HCT116 (cell line): Measurements from ENCODE around the gene MLLT6. TPM values are rescaled to one million over a fixed set of nuclear protein-coding genes. Genes with fewer than 3 reads are reported as not detected.

Experiments used
- ATAC-seq: fragments of 200-7000 bp; cut with Tn5 transposase; 2 replicates; pipeline ENCODE4 v1.9.1; 2020; ENCODE audit warnings: mild to moderate bottlenecking, moderate library complexity
- BruUV-seq: library from RNA; stranded (reverse); fragments of 400-500 nt; replicated peaks from 2 replicates; lab custom pipeline; 2021; lab: Mats Ljungman, UMichigan
- CTCF ChIA-PET: fragments of 300-600 bp; sonication (Branson Sonifier 250); formaldehyde crosslinking; loops from one replicate; lab custom pipeline; 2021; ENCODE audit warnings: antibody characterized with exemption; lab: Charles Lee
- POLR2A ChIA-PET: fragments of 300-600, 350-600 bp; sonication (Branson Sonifier 250); formaldehyde crosslinking; loops from one replicate; lab custom pipeline; 2021; ENCODE audit warnings: antibody characterized with exemption; lab: Charles Lee
- RAD21 ChIA-PET, 2 experiments: fragments of 300-600 bp; sonication (Branson Sonifier 250); formaldehyde crosslinking; loops; one replicate each; lab custom pipeline; 2023; ENCODE audit warnings: low total read pairs in 2 of 2; ENCODE audit not compliant: uncharacterized antibody in 2 of 2, unreplicated experiment in 2 of 2, low non-redundant PET in 1 of 2; lab: Charles Lee
- DNase-seq: peaks from one replicate; pipeline ENCODE4 v3.0.0-alpha.2; 2010; ENCODE audit warnings: low read depth, low spot score
- H2AFZ ChIP-seq: fragments of 200-600 bp; shearing (Covaris generic), sonication (generic); 2 replicates; pipeline ENCODE4 v1.6.1; 2017; ENCODE audit warnings: low read depth, mixed run types, mixed read lengths, antibody characterized with exemption, low read length; ENCODE audit not compliant: poor library complexity, severe bottlenecking
- H3K27ac ChIP-seq: 2 replicates; pipeline ENCODE4 v1.5.1; 2012; ENCODE audit warnings: low read depth, low read length
- H3K27me3 ChIP-seq: fragments of 200-600 bp; sonication (generic); 2 replicates; pipeline ENCODE4 v1.6.1; 2016; ENCODE audit warnings: mixed run types, low read length, mixed read lengths; ENCODE audit not compliant: insufficient read depth
- H3K36me3 ChIP-seq, 2 experiments: fragments of 200-500 bp in 1 of 2; fragments of 200-600 bp in 1 of 2; sonication (Bioruptor generic) in 1 of 2; sonication (generic) in 1 of 2; 2 replicates each; pipeline versions ENCODE4 v1.5.1 to v1.6.1; 2014 to 2016; ENCODE audit warnings: low read length in 2 of 2, inconsistent platforms in 1 of 2, mixed read lengths in 1 of 2, mixed run types in 1 of 2; ENCODE audit not compliant: insufficient read depth in 2 of 2, control insufficient read depth in 1 of 2
- H3K4me1 ChIP-seq, 2 experiments: fragments of 200-600 bp in 1 of 2; sonication (generic) in 1 of 2; 2 replicates each; pipeline versions ENCODE4 v1.5.1 to v1.6.1; 2012 to 2017; ENCODE audit warnings: low read length in 2 of 2, inconsistent platforms in 1 of 2, mild to moderate bottlenecking in 1 of 2, mixed read lengths in 1 of 2, mixed run types in 1 of 2, moderate library complexity in 1 of 2; ENCODE audit not compliant: insufficient read depth in 2 of 2, control insufficient read depth in 1 of 2
- H3K4me2 ChIP-seq: fragments of 200-600 bp; sonication (generic); 2 replicates; pipeline ENCODE4 v1.6.1; 2017; ENCODE audit warnings: mixed run types, low read length, mixed read lengths
- H3K4me3 ChIP-seq, 2 experiments: fragments of 200-600 bp in 1 of 2; sonication (generic) in 1 of 2; replicated peaks in 1 of 2; 2 replicates each; pipeline ENCODE4 v1.5.1; 2011 to 2016; ENCODE audit warnings: low read length in 2 of 2, control low read depth in 1 of 2, low read depth in 1 of 2, mild to moderate bottlenecking in 1 of 2, mixed read lengths in 1 of 2, mixed run types in 1 of 2
- H3K79me2 ChIP-seq: fragments of 200-600 bp; sonication (generic); 2 replicates; pipeline ENCODE4 v1.6.1; 2017; ENCODE audit warnings: mild to moderate bottlenecking, mixed run types, low read length, moderate library complexity, mixed read lengths; ENCODE audit not compliant: insufficient read depth
- H3K9ac ChIP-seq: fragments of 200-600 bp; sonication (generic); 2 replicates; pipeline ENCODE4 v1.6.1; 2016; ENCODE audit warnings: low read length, mixed read lengths
- H3K9me2 ChIP-seq: fragments of 200-600 bp; sonication (generic), shearing (Covaris generic); 2 replicates; pipeline ENCODE4 v1.6.1; 2017; ENCODE audit warnings: mixed run types, mild to moderate bottlenecking, moderate library complexity; ENCODE audit not compliant: insufficient read depth
- H3K9me3 ChIP-seq, 2 experiments: fragments of 200-500 bp in 1 of 2; fragments of 200-600 bp in 1 of 2; sonication (Bioruptor generic) in 1 of 2; sonication (generic) in 1 of 2; 2 replicates each; pipeline ENCODE4 v1.6.1; 2014 to 2017; ENCODE audit warnings: low read length in 2 of 2, mixed read lengths in 2 of 2, inconsistent platforms in 1 of 2, low read depth in 1 of 2, mild to moderate bottlenecking in 1 of 2, mixed run types in 1 of 2, moderate library complexity in 1 of 2; ENCODE audit not compliant: control insufficient read depth in 1 of 2, insufficient read depth in 1 of 2
- H4K20me1 ChIP-seq: fragments of 200-600 bp; sonication (generic), shearing (Covaris generic); 2 replicates; pipeline ENCODE4 v1.6.1; 2017; ENCODE audit warnings: mixed run types, mild to moderate bottlenecking, moderate library complexity; ENCODE audit not compliant: insufficient read depth
- CBX3 ChIP-seq: IDR thresholded peaks from 2 replicates; pipeline ENCODE4 v1.6.1; 2012; ENCODE audit warnings: low read depth
- CEBPB ChIP-seq: IDR thresholded peaks from 2 replicates; pipeline ENCODE4 v1.6.1; 2012; ENCODE audit warnings: low read depth
- JUND ChIP-seq: IDR thresholded peaks from 2 replicates; pipeline ENCODE4 v1.6.1; 2012
- POLR2A ChIP-seq: IDR thresholded peaks from 2 replicates; pipeline ENCODE4 v1.7.0; 2011; ENCODE audit warnings: borderline replicate concordance; ENCODE audit not compliant: insufficient read depth, insufficient read length; ENCODE audit errors: extremely low read depth
- POLR2AphosphoS5 ChIP-seq: IDR thresholded peaks from 2 replicates; pipeline ENCODE4 v1.6.1; 2011; ENCODE audit warnings: mild to moderate bottlenecking, low read depth, low read length, moderate library complexity
- RAD21 ChIP-seq: IDR thresholded peaks from 2 replicates; pipeline ENCODE4 v1.6.1; 2012; ENCODE audit warnings: low read depth, mild to moderate bottlenecking
- SIN3A ChIP-seq: IDR thresholded peaks from 2 replicates; pipeline ENCODE4 v1.6.1; 2012; ENCODE audit warnings: low read depth
- TCF7L2 ChIP-seq: IDR thresholded peaks from 2 replicates; pipeline ENCODE4 v1.7.0; 2011; ENCODE audit warnings: borderline replicate concordance, inconsistent platforms; ENCODE audit not compliant: insufficient read depth, insufficient read length; ENCODE audit errors: extremely low read depth
- intact Hi-C: fragments of 100-400 bp; cut with micrococcal nuclease; formaldehyde crosslinking; loops from 2 replicates; pipeline ENCODE4 v1.10.0; 2022
- total RNA-seq: library from RNA; stranded (reverse); gene quantifications from one replicate; pipeline ENCODE4 v1.2.1, GENCODE V29; 2021; ENCODE audit not compliant: unreplicated experiment
- TF ChIP-seq, protein P1 (sequence below): IDR thresholded peaks from 2 replicates; pipeline ENCODE4 v1.6.1; 2012; ENCODE audit warnings: low read depth
- TF ChIP-seq, protein P2 (sequence below): IDR thresholded peaks from 2 replicates; pipeline ENCODE4 v1.6.1; 2011; ENCODE audit warnings: mild to moderate bottlenecking, low read length, moderate library complexity; ENCODE audit not compliant: insufficient replicate concordance; ENCODE audit errors: extremely low read depth
- TF ChIP-seq, protein P3 (sequence below): IDR thresholded peaks from 2 replicates; pipeline ENCODE4 v1.6.1; 2012

Gene MLLT6
- total RNA-seq, 1 experiment from 2014 or later, result 110 TPM

DNA sequence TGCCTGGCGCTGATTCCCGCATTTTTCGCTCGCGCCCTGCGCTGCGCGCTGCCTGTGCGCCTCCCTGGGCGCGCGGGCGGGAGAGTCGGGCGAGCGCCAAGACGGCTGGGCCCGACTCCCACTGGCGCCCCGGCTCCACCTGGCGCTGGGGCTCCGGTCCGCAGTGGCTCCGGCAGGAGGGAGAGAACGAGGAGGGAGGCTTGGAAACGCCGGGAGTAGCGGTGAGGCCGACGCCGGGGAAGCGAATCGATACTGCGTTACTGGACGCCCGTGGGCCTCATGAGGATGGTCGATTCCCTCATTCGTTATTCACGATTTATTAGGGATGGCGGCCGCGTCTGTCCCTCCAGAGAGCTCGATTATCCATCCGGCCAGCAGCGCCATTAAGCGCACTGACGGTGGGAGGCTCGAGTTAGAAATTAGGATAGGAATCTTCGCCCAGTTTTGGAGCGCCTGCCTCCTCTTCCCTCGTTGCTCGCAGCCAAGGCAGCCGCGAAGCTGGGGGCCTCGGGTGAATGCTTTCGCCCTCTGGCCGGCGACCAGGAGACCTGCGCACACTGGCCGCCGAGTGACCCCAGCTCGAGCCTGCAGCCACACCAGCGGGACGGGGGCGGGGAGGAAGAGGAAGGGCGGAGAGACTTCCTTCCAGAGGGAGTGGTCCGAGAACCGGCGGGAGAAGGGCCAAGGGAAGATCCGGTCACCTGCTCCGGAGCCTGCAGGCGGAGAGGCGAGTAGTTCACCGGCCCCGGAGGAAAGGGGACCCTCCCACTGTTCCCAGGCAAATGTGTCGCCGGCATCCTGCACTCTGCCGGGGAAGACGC is 44.4 kb downstream of the MLLT6 start (continued):
- TF ChIP-seq, protein P1, sequence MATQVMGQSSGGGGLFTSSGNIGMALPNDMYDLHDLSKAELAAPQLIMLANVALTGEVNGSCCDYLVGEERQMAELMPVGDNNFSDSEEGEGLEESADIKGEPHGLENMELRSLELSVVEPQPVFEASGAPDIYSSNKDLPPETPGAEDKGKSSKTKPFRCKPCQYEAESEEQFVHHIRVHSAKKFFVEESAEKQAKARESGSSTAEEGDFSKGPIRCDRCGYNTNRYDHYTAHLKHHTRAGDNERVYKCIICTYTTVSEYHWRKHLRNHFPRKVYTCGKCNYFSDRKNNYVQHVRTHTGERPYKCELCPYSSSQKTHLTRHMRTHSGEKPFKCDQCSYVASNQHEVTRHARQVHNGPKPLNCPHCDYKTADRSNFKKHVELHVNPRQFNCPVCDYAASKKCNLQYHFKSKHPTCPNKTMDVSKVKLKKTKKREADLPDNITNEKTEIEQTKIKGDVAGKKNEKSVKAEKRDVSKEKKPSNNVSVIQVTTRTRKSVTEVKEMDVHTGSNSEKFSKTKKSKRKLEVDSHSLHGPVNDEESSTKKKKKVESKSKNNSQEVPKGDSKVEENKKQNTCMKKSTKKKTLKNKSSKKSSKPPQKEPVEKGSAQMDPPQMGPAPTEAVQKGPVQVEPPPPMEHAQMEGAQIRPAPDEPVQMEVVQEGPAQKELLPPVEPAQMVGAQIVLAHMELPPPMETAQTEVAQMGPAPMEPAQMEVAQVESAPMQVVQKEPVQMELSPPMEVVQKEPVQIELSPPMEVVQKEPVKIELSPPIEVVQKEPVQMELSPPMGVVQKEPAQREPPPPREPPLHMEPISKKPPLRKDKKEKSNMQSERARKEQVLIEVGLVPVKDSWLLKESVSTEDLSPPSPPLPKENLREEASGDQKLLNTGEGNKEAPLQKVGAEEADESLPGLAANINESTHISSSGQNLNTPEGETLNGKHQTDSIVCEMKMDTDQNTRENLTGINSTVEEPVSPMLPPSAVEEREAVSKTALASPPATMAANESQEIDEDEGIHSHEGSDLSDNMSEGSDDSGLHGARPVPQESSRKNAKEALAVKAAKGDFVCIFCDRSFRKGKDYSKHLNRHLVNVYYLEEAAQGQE, result no peak
- TF ChIP-seq, all 23 proteins: peak for 9

DNA sequence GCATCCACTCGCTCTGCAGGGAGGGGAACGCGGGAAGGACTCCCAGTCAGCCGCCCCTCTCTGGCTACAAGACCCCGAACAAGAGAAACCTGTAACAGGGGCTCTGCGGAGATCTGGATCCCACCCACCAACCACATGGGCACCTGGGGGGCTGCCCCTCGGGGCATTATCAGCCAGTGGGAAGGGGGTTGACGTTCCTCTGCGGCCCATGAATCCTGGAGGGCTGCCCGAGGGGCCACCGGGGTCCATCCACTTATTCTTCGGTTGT is 44.9 kb downstream of the MLLT6 start:
- ChIA-PET RAD21 (no interaction called here), POLR2A (interaction anchor here (1.0 to 1.2 kb wide), 2 partner anchors 73 to 121 kb away, joined by 3 to 5 read pairs; no protein-coding TSS in a partner anchor)
- BruUV-seq, result TSS peak; percentile 45

More for the DNA sequence above, 44.9 kb downstream of the MLLT6 start:
- peaks cover 33 to 63% of the 10 kb centered on the region in 2 experiments for H3K4me1 ChIP-seq
- no peak for TF ChIP-seq CBX3
- TF ChIP-seq JUND, result no peak
- TF ChIP-seq SIN3A, result no peak
- TF ChIP-seq POLR2AphosphoS5, result no peak
- TF ChIP-seq, protein P2, sequence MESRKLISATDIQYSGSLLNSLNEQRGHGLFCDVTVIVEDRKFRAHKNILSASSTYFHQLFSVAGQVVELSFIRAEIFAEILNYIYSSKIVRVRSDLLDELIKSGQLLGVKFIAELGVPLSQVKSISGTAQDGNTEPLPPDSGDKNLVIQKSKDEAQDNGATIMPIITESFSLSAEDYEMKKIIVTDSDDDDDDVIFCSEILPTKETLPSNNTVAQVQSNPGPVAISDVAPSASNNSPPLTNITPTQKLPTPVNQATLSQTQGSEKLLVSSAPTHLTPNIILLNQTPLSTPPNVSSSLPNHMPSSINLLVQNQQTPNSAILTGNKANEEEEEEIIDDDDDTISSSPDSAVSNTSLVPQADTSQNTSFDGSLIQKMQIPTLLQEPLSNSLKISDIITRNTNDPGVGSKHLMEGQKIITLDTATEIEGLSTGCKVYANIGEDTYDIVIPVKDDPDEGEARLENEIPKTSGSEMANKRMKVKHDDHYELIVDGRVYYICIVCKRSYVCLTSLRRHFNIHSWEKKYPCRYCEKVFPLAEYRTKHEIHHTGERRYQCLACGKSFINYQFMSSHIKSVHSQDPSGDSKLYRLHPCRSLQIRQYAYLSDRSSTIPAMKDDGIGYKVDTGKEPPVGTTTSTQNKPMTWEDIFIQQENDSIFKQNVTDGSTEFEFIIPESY, result no peak
- TF ChIP-seq, protein P3, sequence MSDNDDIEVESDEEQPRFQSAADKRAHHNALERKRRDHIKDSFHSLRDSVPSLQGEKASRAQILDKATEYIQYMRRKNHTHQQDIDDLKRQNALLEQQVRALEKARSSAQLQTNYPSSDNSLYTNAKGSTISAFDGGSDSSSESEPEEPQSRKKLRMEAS, result no peak
- TF ChIP-seq POLR2A, result no peak
- TF ChIP-seq CEBPB, result no peak
- no peak for TF ChIP-seq TCF7L2
- TF ChIP-seq RAD21, result no peak
- DNase-seq (no peak), ATAC-seq (no peak)
- H3K9me3 ChIP-seq, result no peaks in the 10 kb centered on the region
- intact Hi-C loops, result loop anchor here (5.0 kb wide), 4 partner anchors 47 to 117 kb away; partner anchors contain the start of genes PIP4K2B and RPL23
- CTCF ChIA-PET, result interaction anchor here (0.9 to 1.8 kb wide), 3 partner anchors 13 to 233 kb away, joined by 3 to 5 read pairs (median 3); no protein-coding TSS in a partner anchor
- H3K9ac ChIP-seq, result peak overlapping the region; percentile 93
- H3K4me3 ChIP-seq, result peak overlapping the region; percentile 99 to 100
- H3K9me2 ChIP-seq, result no peaks in the 10 kb centered on the region
- H2AFZ ChIP-seq, result no peak overlapping the region
- H3K4me2 ChIP-seq, result peak overlapping the region; percentile 94
- peak overlapping the region; percentile 100 for H3K27ac ChIP-seq
- no peaks in the 10 kb centered on the region for H4K20me1 ChIP-seq
- H3K36me3 ChIP-seq, result peaks cover 3 to 15% of the 10 kb centered on the region in 2 experiments; a peak in 2 of 4 replicates
- H3K27me3 ChIP-seq, result no peaks in the 10 kb centered on the region
- H3K79me2 ChIP-seq, result peaks cover 69% of the 10 kb centered on the region
